Adipose tissue (tissue), 3 donors: ENCODE results near the gene SORCS3. TPM values are rescaled to one million over a fixed set of nuclear protein-coding genes. Genes with fewer than 3 reads are reported as not detected.

Experiments
- H3K27ac ChIP-seq: one replicate; pipeline ENCODE4 v1.5.1; 2013; ENCODE audit warnings: low read depth, low read length
- WGBS, 3 donors: extraction: QIAGEN DNeasy Blood & Tissue Kit; methylation state at CpG; one replicate each; pipeline ENCODE4 v1.1.7; 2013; 5-methylcytosine and 5-hydroxymethylcytosine counted together
- polyA plus RNA-seq, 3 donors: library from polyadenylated mRNA; stranded (reverse); fragments of 200-250 nt; gene quantifications; one replicate each; pipeline ENCODE4 v1.2.3, GENCODE V29; 2013
- donor health status: healthy with polysubstance abuse.
- donor health status: Bipolar disorder and iron deficiency.
- donor health status: healthy.

Gene SORCS3
- polyA plus RNA-seq, 3 donors = 0.01 TPM; not detected in 1

GRCh38 chr10:105085980-105086379, 444.9 kb downstream of the SORCS3 start:
- 56 to 77% (median 69%) methylated on average over 2 of the region's 2 CpGs for WGBS, 3 donors
- no peak overlapping the region for H3K27ac ChIP-seq

DNA sequence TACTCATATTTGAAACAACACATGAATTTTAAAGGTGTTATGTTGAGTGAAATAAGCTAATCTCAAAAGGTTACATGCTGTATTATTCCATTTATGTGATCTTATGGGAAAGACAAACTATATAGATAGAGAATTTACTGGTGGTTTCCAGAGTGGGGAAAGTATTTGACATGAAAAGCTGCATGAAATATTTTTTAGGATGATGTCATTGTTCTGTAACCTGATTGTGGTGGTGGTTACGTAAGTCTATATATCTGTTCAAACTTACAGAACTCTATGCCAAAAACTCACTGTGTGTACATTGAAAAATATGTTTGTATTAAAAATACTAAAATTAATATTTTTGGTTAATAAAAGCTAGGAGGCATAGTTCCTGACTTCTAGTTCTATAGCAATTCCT, 453.0 kb downstream of the SORCS3 start:
- no peak overlapping the region for H3K27ac ChIP-seq
- 81 to 90% (median 83%) methylated on average over 1 of the region's 1 CpG for WGBS, 3 donors

- H3K27ac ChIP-seq = no peak overlapping the region
- 61 to 68% (median 62%) methylated on average over 3 of the region's 3 CpGs for WGBS, 3 donors
Observed at GRCh38 chr10:105096316-105096715, 455.2 kb downstream of the SORCS3 start.

- no peak overlapping the region for H3K27ac ChIP-seq
- 52 to 66% (median 60%) methylated on average over 6 of the region's 6 CpGs for WGBS, 3 donors
Observed at GRCh38 chr10:105102977-105103376, 461.9 kb downstream of the SORCS3 start.

DNA sequence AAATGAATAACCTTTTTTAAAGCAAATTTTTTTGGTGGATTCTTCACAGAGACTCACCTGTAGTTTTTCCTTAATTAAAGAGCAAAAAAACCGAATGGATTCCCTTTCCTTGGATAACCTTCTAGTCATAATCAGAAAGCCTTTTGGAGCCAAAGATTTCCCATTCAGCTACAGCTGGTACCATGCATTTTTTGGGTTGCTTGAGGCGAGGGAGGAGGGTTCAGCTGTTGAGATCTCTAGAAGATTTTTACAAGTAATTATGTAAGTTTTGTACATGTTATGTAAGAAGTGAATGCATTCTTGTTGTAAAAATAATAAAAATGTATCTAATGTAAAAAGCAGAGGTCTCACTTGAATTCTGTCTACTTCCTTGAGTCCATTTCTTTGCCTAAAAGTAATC, 463.2 kb downstream of the SORCS3 start:
- 58 to 63% (median 59%) methylated on average over 2 of the region's 2 CpGs for WGBS, 3 donors
- H3K27ac ChIP-seq = no peak overlapping the region

DNA sequence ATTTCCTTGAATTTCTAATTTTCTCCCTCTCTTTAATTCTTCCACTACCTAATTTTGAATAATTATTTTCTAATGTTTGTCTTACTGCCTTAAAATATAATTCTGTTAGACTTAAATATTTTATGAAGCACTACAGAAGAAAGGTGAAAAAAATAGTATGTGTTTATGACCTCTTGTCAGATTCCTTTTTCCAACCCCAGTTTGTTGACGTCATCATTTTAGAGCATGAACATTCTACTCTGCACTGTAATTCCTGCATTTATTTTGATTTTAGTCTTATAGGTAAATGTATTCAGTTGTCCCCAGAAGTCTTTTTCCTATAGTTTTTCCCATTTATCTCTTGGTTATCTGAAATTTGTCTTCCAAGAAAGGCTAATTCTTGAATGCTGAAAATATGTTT, 468.1 kb downstream of the SORCS3 start:
- H3K27ac ChIP-seq = no peak overlapping the region
- 78 to 95% (median 80%) methylated on average over 1 of the region's 1 CpG for WGBS, 3 donors

DNA sequence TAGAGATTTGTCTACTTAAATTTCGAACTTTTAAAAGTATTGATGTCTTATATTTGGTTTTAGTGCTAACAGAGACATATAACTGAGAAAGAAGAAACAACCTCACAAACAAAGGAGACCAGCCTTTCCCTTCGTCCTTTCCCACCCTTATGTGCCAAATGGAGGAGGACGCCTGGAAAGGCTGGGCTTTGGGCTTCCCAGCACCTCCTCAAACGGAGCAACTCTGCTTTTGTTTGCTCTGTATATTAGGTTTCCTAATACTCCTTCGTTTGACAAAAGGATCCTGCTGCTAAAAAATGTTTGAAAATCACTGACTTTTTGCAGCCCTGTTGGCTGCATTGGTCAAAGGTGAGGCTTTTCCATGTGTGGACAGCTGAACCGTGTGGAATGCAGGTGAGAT, 471.8 kb downstream of the SORCS3 start:
- 36 to 55% (median 52%) methylated on average over 6 of the region's 6 CpGs for WGBS, 3 donors
- no peak overlapping the region for H3K27ac ChIP-seq

GRCh38 chr10:105113666-105114065, 472.6 kb downstream of the SORCS3 start:
- no peak overlapping the region for H3K27ac ChIP-seq
- WGBS, 3 donors = 36 to 69% (median 66%) methylated on average over 3 of the region's 3 CpGs

GRCh38 chr10:105121743-105122142, 480.7 kb downstream of the SORCS3 start:
- H3K27ac ChIP-seq = no peak overlapping the region
- 61 to 77% (median 73%) methylated on average over 3 of the region's 3 CpGs for WGBS, 3 donors

GRCh38 chr10:105128111-105128510, 487.0 kb downstream of the SORCS3 start:
- WGBS, 3 donors = 67 to 84% (median 80%) methylated on average over 4 of the region's 4 CpGs
- no peak overlapping the region for H3K27ac ChIP-seq

- H3K27ac ChIP-seq = no peak overlapping the region
- 69 to 83% (median 77%) methylated on average over 3 of the region's 3 CpGs for WGBS, 3 donors
Observed at GRCh38 chr10:105138358-105138757, 497.3 kb downstream of the SORCS3 start.

DNA sequence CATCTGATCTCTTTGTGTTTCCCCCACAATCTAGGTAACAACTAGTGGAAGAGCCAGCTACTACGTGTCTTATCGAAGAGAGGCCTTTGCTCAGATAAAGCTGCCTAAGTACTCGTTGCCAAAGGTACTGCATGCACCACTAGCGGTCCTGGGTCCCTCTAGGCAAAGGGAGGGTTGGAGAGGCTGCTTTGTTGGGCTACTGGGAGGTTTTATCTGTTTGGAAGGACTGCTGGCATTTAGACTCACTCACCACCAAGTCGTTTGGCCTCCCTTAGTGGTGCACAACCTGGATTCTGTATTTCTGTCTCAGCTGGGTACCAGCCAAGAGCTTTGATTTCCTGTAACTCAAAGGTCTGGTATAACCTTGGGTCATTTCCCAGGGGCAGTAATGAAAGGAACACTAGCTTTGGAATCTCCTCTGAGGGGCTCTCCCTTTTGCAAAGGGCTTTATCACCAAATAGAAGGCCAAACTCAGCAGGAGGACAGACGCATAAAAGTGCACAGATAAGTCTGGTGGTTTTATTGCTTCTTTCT, 498.3 kb downstream of the SORCS3 start:
- WGBS, 3 donors = 45 to 73% (median 72%) methylated on average over 6 of the region's 6 CpGs
- H3K27ac ChIP-seq = no peak overlapping the region

GRCh38 chr10:105140600-105140999, 499.5 kb downstream of the SORCS3 start:
- no peak overlapping the region for H3K27ac ChIP-seq
- 68 to 84% (median 73%) methylated on average over 3 of the region's 3 CpGs for WGBS, 3 donors

- 36 to 52% (median 47%) methylated on average over 2 of the region's 2 CpGs for WGBS, 3 donors
- no peak overlapping the region for H3K27ac ChIP-seq
Observed at GRCh38 chr10:105145711-105146110, 504.6 kb downstream of the SORCS3 start.

- WGBS, 3 donors = 93 to 98% (median 94%) methylated on average over 2 of the region's 2 CpGs
- no peak overlapping the region for H3K27ac ChIP-seq
Observed at GRCh38 chr10:105146436-105146835, 505.3 kb downstream of the SORCS3 start.

DNA sequence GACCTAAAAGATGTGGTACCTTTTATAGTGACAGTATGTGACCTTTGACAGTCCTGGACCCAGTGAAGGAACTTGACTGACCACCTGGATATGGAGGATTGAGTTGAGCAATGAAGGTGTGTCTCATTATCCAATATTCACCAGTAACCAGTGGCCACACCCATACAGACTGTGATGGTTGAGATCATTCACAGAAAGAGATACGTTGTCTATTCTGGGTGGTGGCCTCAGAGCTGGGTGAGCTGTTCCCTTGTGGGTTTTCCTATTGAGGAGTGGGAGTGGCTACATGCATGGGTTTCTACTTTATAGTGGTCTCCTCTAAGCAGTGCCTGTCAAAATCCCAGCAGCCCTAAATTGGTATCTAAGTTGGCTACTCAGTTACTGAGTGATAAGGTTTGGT, 507.4 kb downstream of the SORCS3 start:
- WGBS, 3 donors = 0 to 84% (median 52%) methylated on average over 1 of the region's 1 CpG
- no peak overlapping the region for H3K27ac ChIP-seq

- H3K27ac ChIP-seq = no peak overlapping the region
- 52 to 87% (median 85%) methylated on average over 2 of the region's 2 CpGs for WGBS, 3 donors
Observed at GRCh38 chr10:105148921-105149320, 507.8 kb downstream of the SORCS3 start.

- no peak overlapping the region for H3K27ac ChIP-seq
Observed at GRCh38 chr10:105149371-105149891, 508.3 kb downstream of the SORCS3 start.

DNA sequence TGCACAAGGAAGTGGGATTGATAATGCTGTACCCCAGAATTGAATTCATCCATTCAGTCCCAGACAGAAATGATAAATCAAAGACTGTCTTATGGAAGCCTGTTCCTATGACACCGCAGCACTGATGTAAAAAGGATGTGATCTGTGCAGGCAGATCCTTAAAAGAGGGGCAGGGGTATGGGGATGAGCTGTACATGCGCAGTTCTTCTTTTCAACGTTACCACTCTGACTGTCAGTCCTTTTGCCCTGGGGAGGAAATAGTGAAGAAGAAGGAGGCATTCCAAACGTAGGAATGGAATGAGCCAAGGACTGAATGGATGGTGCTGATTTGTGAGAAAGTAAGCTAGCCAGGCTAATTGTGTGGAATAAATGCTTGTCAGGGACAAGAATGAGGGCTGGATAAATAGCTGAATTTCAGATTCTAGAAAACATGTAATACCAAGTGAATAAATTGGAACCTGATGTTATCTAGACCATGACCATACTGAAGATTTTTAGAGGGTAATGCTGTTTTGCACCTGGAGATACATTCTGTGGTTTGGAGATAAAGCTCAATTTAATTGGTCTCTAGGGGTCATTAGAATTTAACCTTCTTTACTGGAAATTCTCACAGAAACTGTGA, 509.3 kb downstream of the SORCS3 start:
- no peak overlapping the region for H3K27ac ChIP-seq
- 61 to 70% (median 65%) methylated on average over 4 of the region's 4 CpGs for WGBS, 3 donors

- 60 to 82% (median 66%) methylated on average over 4 of the region's 4 CpGs for WGBS, 3 donors
- H3K27ac ChIP-seq = no peak overlapping the region
Observed at GRCh38 chr10:105154736-105155135, 513.6 kb downstream of the SORCS3 start.
